Right ventricle myocardium superior (tissue), 1 donor: ENCODE data around the gene MEAF6. TPM values are rescaled to one million over a fixed set of nuclear protein-coding genes. Genes with fewer than 3 reads are reported as not detected.
A peak's percentile ranks its signal among the peaks of the same experiment; 100 is the strongest.

Experiments used
- ATAC-seq: fragments of 200-7000 bp; cut with Tn5 transposase; one replicate; pipeline ENCODE4 v1.9.1; 2020; ENCODE audit warnings: mild to moderate bottlenecking; ENCODE audit not compliant: poor library complexity
- DNase-seq: peaks from one replicate; pipeline ENCODE4 v3.0.0-alpha.2; 2020
- intact Hi-C: fragments of 100-400 bp; cut with DNase I; formaldehyde crosslinking; loops from one replicate; pipeline ENCODE4 v1.11.2; 2022
- total RNA-seq: library from RNA; stranded (reverse); fragmentation: NEBNext Ultra II Directional; extraction: Animal tissue kit (Norgen Biotek cat#: 25700); gene quantifications from one replicate; pipeline ENCODE4 v1.2.1, GENCODE V29; 2021
- donor health status: DM: no; HTN: yes; CAD: no; lungs with severe emphysema.

Gene MEAF6
- total RNA-seq, 1 donor from 2014 or later: 34.6 TPM

- no peak for DNase-seq
- intact Hi-C loops: no loop called here
- no peak for ATAC-seq
These were observed 37.2 kb downstream of the MEAF6 start for GRCh38 chr1:37477198-37477931.

GRCh38 chr1:37476460-37477197 lies 37.9 kb downstream of the MEAF6 start:
- ATAC-seq (peak; percentile 30), DNase-seq (peak; percentile 71)
- intact Hi-C loops: no loop called here

- no peak for DNase-seq
These were observed 38.5 kb downstream of the MEAF6 start for GRCh38 chr1:37476087-37476452.

GRCh38 chr1:37475380-37476086 lies 39.0 kb downstream of the MEAF6 start:
- no peak for ATAC-seq
- intact Hi-C loops: no loop called here
- DNase-seq: no peak

More at GRCh38 chr1:37476087-37476452, 38.5 kb downstream of the MEAF6 start:
- no peak for ATAC-seq
- intact Hi-C loops: no loop called here

- no peak for DNase-seq
These were observed 39.7 kb downstream of the MEAF6 start for GRCh38 chr1:37474697-37475379.

GRCh38 chr1:37474046-37474696 lies 40.4 kb downstream of the MEAF6 start, which contains the start of gene ZC3H12A:
Gene ZC3H12A (plus strand): TSS chr1:37474580. CDS start chr1:37475497, 917 bp downstream.
- ATAC-seq (peak; percentile 94), DNase-seq (peak; percentile 95)
- intact Hi-C loops: no loop called here

More at GRCh38 chr1:37474697-37475379, 39.7 kb downstream of the MEAF6 start:
- intact Hi-C loops: no loop called here
- ATAC-seq: peak; percentile 9

GRCh38 chr1:37473431-37474045 lies 41.0 kb downstream of the MEAF6 start:
- intact Hi-C loops: no loop called here
- DNase-seq (no peak), ATAC-seq (peak; percentile 7)

- ATAC-seq (no peak), DNase-seq (no peak)
- intact Hi-C loops: no loop called here
These were observed 41.6 kb downstream of the MEAF6 start for GRCh38 chr1:37472994-37473393.

- DNase-seq (no peak), ATAC-seq (no peak)
- intact Hi-C loops: no loop called here
These were observed 42.3 kb downstream of the MEAF6 start for GRCh38 chr1:37472281-37472680.

- intact Hi-C loops: no loop called here
- DNase-seq (peak; percentile 81), ATAC-seq (peak; percentile 63)
These were observed 43.0 kb downstream of the MEAF6 start for GRCh38 chr1:37471345-37472231.

- DNase-seq (no peak), ATAC-seq (no peak)
- intact Hi-C loops: no loop called here
These were observed 45.2 kb downstream of the MEAF6 start for GRCh38 chr1:37469386-37469785.

GRCh38 chr1:37468037-37468436 lies 46.5 kb downstream of the MEAF6 start:
- no peak for DNase-seq
- ATAC-seq: no peak
- intact Hi-C loops: no loop called here

- DNase-seq (no peak), ATAC-seq (peak; percentile 41)
- intact Hi-C loops: no loop called here
These were observed 48.7 kb downstream of the MEAF6 start for GRCh38 chr1:37465593-37466517.

GRCh38 chr1:37464443-37464842 lies 50.1 kb downstream of the MEAF6 start:
- intact Hi-C loops: no loop called here
- DNase-seq: no peak
- no peak for ATAC-seq

- no peak for DNase-seq
- no peak for ATAC-seq
- intact Hi-C loops: no loop called here
These were observed 52.7 kb downstream of the MEAF6 start for GRCh38 chr1:37461698-37462436.
